GM19395 (cell line): ENCODE results near the gene SMAD5.

Experiments
- ATAC-seq: cut with Tn5 transposase; IDR thresholded peaks from one replicate; pipeline ENCODE4 v1.9.1; 2021; ENCODE audit warnings: mild to moderate bottlenecking, moderate library complexity; ENCODE audit not compliant: unreplicated experiment

SMAD5 gene

DNA sequence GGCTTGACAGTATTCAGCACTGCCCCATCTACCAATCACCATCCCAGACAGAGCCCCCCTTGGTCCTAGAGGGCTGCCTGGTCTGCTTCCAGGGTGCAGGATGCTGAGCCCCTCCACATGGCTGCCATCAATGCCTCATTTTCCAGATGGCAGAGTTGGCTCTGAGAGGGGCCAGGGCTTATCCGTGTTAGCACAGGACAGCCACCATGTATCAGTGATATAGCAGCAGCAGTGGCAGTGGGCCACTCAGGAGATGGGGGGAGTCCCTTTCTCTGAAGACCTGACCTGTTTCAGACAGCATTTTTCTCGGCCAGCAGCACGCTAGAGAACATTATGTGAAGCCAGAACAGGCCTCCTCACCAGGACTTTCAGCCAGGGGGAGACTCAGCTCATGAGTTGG, 61.9 kb downstream of the SMAD5 start:
- no peak for ATAC-seq

DNA sequence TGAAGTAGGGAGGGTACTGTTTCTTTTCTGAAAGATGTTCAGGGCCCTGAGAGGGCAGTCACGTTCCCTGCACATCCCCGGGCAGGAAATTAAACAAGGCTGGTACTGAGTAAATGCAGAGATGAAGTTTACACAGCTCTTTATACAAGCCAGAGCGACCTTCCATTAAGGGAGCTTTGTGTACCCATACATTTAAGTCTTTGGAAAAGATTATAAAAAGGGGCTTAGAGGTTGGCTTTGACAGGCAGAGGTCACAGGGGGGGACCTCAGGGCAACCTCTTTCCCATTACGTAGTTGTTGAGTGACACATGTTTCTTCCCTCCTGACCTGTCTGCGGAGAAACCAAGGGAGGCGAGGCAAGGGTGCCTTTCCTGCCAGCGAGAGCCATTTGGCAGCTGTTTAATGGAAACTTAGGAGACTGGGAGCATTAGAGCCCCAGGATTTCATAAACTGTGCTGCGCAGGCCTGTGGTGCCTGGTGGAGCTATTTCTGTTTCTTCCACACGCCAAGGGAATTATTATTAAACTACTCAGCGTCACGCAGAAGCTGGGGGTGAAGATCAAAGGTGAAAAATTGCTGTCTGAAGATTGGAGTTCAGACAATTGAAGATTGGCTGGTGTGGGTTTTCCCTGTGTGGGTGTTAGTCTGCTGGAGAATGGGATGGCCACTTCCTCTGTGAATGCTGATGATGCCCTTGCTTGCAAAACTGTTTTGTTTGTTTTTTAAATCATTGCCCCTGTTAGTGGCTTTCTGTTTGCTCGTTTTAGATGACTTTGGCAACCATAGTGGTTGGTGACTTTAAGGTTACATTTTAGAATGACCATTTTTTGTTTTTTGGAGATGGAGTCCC, 63.6 kb downstream of the SMAD5 start:
- no peak for ATAC-seq

DNA sequence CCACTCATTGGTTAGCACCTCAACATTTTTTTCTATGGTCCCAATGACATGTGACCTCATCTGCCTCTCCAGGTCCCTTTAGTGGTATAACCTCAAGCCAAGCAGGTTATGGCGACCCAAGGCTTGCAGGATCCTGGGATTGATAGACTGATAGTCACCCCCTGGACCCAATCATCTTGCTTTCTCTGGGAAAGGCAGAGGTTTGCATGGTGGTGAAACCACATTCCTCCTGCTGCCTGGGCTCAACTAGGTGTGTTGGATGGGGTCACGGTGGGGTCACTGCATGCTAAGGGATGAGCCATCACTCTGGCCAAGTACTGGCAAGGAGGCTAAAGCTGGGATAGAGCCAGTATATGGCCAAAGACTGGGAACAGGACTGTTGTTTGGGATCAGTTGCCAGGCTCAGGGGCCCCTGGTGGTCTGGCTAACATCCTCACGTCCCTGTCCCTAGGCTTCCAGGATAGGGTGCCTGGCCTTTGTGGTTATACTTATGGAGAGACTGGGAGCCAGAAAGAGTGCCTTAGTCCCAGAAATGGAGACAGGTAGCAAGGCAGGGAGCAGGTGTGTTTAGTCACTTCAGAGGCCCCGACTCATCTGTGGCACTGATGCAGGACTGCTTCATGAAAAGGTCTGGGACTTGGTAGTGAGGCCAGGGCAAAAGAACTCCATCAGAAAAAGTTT, 65.0 kb downstream of the SMAD5 start:
- no peak for ATAC-seq

DNA sequence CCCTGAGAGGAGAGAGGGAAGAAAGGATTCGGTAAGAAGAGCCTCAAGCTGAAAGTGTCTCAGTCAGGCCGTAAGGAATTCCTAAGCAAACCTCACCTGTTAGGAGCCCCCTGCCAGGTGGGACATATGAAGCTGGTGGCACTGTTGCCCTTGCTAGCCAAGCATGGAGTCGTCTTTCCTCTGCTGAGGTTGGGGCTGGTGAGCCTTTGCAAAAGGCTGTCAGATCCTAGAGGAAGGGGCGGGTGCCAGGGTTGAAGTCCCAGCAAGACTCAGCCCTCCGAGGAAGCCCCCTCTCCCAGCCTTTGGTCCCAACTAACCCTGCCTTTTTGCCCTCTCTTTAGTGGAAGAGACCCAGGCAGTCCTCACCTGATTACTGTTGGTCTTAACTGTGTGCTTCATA, 65.8 kb downstream of the SMAD5 start:
- ATAC-seq, result no peak

DNA sequence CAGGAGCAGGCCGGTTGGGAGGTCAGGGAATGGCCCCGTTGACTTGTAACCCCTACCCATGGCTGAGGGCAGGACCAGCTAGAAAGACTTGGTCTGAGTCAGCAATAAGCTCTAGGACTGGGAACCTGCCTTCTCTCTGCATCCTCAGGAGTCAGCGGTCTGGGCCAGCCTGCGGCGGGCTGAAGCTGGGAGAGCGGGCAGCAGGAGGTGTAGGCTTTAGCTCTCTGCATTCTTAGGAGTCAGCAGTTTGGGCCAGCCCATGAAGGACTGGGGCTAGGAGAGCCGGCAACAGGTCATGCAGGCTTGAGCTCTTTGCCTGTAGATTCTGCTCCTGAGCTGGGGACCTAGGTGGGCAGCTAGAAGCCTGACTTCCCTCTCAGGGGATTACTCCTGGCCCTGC, 66.8 kb downstream of the SMAD5 start:
- ATAC-seq, result no peak

DNA sequence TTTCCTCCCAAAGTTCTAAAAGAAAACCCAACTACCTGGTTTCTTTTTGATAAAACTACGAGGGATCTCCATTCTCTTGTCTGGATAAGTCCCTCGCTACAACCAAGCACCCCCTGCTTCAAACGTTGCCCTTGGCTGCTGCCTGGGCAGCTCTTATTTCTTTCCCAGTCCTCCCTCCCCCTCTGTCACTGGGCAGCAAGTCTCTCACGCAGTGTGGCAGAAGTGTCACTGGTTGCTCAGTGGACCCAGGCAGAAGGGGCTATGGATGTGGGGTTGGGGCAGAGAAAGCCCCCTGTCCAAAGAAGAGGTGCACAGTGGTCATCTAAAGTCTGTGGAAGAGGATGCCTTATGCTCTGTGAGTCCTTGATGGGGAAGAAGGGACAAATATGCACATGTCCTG, 67.5 kb downstream of the SMAD5 start:
- ATAC-seq, result no peak

DNA sequence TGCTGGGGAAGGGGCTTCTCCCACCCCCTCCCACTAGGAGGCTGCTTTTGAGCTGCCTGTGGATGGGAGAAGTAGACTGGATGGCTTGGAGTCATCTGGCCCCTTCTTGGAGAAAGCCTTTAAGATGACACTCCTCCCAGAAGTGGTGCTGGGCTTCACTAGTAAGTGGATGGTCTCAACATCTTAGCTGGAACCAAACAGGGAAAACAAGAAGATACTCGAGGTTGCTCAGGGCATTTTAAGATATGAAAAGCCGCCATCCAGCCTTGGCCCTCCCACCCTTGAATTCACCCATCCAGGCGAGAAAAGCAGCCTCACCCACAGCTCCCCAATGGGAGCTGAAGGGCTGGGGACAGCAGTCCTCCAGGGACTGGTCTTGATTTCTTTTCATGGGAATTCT, 68.1 kb downstream of the SMAD5 start:
- no peak for ATAC-seq

DNA sequence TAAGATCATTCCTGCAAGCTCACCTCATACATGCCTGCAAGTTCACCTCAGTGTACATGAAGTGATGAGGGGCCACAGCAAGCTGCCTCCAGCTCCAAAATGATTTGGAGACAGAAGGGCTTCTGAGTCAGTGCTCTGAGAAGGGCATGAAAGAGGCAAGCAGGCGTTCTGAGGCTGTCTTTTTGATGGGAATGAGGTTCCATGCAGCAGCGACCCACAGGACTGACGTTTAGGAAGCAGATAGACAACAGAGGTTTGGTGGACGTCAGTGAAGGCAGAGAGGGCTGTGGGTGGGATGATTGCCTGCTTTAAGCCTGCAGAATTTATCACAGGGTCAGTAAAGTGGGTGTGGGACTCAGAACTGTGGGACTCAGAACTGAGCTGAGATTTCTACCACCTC, 69.2 kb downstream of the SMAD5 start:
- no peak for ATAC-seq

DNA sequence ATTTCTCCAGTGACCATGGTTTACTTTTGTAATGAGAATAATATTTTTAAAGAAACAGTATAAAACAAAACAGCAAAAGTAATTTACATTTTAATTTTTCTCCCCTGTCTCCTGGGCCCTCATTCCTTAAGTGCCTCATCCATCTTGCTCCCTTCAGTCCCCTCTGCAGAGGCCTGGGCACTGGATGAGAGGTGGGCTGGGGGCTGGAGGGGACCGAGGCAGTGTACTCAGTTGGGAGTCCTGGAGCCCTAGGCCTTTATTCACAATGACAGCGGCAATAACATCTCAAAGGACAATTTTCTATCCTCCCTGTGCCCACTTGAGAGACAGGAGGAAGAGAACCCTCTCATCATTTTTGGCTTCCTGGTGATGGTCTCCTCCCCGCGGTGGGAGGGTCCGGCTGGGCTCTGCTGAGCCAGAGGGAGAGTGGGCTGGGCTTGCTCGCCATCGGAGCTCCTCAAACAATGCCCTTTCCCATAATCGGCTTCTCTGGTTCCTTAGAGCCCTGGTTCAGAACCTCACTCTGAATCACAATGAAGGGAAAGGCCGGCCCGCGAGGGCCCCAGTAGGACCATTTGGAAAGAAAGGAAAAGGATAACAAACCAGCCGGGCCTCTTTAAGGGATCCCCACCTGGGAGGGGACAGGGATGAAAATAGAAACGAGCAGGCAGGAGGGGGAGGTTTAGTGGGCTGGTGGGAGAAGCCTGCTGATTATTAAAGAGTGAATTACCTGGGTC, 70.0 kb downstream of the SMAD5 start:
- no peak for ATAC-seq

DNA sequence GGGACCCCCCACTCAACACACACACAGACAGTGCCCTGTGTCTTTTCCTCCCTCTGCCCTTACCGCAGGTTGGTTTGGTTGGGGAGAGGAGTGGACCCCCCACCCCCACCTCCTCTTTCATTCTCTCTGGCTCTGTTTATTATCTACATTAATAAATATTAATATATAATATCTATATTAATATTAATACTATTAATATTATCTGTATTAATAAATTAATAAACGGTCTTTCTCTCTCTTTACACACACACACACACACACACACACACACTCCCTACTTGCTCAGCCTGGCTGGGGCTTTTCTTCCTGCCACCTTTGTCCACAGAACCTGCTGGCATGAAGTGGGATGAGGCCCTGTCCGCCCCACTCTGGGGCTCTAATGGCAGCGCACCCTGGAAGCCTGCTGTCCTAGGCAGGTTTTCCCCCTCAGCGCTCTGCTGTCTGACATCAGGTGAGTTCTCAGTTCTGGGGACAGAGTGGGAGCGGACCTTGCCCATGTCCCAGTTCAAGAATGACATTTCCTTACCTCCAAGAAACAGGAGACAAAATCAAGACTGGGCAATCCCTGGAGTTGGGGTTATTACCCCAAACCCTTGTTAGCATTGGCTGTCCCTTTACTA, 70.8 kb downstream of the SMAD5 start:
- no peak for ATAC-seq

DNA sequence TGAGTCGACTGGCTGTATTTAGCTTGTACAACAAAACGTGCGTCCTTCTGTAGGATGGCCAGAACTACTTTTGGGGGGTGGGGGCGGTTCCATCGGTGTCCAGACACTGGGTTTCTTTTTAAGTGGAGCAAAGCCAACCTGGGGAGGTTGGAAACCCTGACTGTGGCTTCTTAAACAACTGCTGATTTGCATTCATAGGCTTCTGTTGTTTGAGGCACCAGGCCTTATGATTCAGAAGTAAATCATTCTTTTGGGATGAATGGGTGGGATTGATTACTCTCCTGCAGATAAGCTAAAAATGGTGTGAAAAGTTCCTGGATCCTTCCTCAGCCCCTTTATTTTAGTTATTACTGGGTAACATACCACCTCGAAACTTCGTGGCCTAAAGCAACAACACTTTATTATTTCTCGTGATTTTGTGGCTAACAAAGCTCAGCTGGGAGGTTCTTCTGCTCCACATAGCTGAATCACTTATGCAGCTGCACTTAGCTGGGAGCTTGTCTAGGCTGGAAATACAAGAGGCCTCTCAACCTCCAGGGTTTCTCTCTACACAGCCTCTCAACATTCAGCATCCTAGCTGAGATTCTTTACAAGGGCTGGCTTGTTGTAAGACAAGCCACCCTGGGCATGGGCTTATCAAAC, 72.5 kb downstream of the SMAD5 start:
- no peak for ATAC-seq

DNA sequence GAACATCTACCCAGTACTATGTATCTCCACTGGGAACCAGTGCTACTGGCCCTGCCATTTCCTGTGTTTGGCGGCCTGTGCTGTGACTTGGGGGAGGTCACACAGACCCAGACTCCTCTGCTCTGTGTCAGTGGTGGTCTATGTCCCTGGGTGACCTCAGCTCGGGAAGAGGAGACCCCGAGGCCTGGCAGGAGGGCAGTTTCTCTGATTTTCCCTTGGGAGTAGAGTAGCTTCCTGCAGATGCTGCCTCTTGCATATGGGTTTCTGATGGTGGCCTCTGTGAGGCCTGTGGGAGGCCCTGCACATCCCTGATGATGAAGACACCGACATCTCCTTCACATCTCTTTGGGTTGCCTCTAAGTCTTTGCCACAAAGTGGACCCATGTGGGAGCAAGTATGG, 73.3 kb downstream of the SMAD5 start:
- no peak for ATAC-seq

DNA sequence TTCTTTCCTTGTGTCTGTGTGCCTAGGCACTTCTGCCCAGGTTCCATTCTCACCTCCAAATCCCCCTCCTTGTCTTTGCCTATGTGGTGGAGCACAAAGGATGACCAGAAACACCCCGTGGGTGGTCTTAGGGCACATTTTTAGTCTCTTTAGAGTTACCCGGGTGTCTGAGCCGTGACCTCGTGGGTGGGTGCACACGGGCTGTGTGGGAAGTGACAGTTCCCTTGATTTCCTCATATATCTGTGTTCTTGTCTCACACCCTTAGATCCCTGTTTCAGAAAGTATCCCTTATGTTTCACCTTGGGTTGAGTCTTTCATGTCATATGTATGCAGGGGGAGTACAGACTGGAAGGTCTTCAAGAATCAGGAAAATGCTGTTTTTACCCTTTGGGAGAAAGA, 73.7 kb downstream of the SMAD5 start:
- ATAC-seq, result no peak

DNA sequence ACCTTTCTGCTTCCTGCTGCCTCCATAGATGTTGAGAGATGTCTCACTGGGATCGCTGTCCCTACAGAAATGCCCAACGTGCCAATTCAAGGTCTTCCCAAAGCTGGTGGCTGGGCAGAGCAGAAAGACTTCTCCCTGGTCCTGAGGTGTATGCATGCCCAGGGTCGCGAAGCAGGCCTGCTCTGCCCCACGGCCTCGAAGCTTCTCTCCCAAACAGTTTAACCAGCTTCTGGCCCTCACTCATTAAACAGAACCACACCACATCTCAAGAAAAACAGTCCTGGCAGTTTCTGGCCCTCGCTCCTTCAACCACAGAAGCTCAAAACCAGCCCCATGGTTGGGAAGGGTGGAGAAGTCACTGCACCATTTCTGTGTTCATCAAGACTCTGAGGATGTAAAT, 75.0 kb downstream of the SMAD5 start:
- ATAC-seq, result no peak

DNA sequence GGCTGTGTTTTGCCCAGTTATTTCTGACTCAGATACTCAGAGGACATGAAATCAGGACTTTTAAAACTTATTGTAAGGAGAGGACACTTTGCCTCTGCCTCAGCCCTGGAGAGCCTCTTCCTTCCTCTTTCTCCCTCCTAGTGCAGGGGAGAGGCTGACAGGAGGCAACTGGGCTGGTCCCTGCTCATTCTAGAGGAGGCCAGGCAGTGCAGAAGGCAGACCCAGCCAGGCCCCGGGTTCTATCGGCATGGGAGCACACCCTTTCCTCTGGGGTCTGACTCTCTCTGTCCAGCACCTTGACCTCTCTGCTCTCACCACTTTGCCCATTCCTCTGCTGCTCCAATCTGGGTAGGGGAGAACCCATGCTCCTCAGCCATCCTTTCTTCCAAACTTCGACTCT, 76.3 kb downstream of the SMAD5 start:
- ATAC-seq, result no peak

DNA sequence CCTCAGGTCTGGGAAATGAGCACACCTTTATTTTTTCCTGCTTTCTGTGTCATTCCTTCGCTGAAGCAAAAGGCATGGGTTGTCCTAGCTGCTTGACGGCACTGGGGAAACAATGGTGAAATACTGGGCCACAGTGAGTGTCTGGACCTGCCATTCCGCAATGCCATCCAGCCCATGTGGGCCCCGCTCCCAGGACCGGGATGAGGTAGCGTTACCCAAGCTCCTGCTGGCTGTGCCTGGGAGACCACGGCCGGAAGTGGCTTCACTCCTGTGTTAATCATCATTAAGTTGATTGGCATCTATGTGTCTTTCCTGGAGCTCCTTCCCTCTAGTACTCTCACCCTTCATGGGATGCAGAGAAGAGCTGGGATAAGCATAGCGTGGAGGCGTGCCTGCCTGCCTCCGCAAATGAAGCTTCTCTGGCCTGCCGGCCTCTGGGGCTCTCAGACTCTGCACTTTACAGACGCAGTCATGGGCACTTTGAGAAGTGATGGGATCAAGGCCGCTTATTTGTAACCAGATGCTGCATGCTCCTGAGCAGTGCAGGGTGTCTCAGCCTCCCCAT, 76.8 kb downstream of the SMAD5 start:
- no peak for ATAC-seq

DNA sequence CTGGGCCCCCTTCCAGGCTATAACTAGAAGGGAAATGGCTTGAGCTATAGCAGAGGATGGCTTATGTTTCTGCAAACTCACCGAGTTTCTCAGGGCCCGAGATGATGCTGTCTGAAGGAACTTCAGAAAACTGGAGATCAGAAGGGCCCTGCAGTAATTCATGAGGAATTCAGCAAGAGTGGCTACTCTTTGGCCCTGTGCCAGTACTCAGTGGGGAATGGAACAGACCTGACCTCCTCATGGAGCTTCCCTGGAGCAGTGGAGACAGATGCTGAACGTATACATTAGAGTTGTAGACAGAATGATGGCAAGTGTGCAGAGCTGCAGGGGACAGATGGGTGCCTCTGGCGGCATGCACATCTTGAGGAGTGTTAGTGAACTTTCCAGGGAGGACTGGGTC, 77.6 kb downstream of the SMAD5 start:
- no peak for ATAC-seq

DNA sequence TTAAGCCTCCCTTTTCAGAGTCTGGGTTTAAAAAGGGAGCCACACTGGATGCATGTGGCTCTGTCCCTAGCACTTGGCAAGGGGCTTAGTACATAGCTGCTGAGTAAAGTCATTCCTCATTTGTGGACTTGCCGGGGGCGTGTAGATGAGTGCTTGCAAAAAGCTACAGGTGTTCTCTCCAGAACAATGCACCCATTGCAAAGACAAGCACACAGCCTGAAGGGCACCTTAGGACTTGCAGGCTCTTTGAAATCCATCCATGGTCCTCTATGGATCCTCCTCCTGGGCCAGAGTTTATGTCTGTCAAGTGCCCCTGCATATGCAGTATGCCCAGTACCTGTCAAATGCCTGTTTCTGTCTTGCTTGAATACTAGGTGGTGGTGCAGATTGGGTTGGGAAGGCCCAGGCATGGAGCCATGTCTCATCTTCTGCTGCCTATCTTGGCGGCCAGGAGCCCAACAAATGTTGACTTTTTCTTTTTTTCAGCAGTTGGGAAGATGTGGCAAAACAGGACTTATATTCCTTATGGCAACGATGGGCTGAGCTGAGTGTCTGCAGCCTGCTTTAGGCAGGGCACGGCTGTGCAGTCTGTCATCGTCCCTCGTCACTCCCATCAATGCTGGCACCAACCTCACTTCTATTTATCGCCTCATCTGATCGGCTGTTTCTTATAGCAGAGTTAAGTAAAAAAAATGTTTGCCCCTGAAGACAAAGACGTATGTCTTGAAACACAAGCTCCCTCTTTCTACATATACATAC, 78.8 kb downstream of the SMAD5 start:
- ATAC-seq, result no peak

DNA sequence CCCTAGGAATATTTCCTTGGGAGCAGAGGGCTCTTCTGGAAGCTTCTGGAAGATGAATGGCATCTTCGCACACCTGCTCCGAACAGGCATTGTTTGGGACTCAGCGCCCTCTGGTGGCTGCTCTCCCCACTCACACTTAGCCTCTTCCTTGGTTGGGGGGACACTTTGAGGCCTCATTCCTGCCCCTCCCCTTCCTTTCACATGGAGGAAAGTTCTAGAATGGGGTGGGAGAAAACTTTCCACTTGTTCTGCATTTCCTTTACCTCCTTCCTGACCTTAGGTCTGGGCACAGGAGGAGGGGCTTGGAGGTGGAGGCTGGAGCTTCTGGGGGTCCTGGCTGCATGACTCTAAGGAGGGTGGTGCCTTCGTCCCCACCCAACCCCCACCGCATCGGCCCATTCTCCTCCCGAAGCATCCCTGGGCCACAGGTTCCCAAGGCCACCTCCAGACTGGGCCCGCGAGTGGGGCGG, 79.6 kb downstream of the SMAD5 start:
- ATAC-seq, result peak; percentile 77
